Caco-2 (cell line): Measurements from ENCODE around the gene ATF4. TPM values are rescaled to one million over a fixed set of nuclear protein-coding genes. Genes with fewer than 3 reads are reported as not detected.
A peak's percentile ranks its signal among the peaks of the same experiment; 100 is the strongest.

Experiments
- BruUV-seq: library from RNA; stranded (reverse); fragments of 400-500 nt; replicated peaks from 2 replicates; lab custom pipeline; 2021; lab: Mats Ljungman, UMichigan
- CTCF ChIA-PET: fragments of 300-600 bp; sonication (Branson Sonifier 250); formaldehyde crosslinking; loops from one replicate; lab custom pipeline; 2022; ENCODE audit warnings: antibody characterized with exemption; lab: Charles Lee
- POLR2A ChIA-PET: fragments of 300-600 bp; sonication (Branson Sonifier 250); formaldehyde crosslinking; loops from one replicate; lab custom pipeline; 2022; ENCODE audit warnings: antibody characterized with exemption; lab: Charles Lee
- DNase-seq, 2 experiments: peaks; one replicate each; pipeline versions ENCODE4 v3.0.0 to v3.0.0-alpha.2; 2020 to 2022
- H3K27me3 ChIP-seq: replicated peaks from 2 replicates; pipeline ENCODE4 v1.6.0; 2011; ENCODE audit warnings: low read length; ENCODE audit not compliant: control insufficient read depth, insufficient read depth
- H3K36me3 ChIP-seq: 2 replicates; pipeline ENCODE4 v1.5.1; 2011; ENCODE audit warnings: low read length; ENCODE audit not compliant: control insufficient read depth, insufficient read depth
- H3K4me1 ChIP-seq: fragments of 250-450 bp; sonication (Bioruptor Pico); 2 replicates; pipeline ENCODE4 v1.5.1; 2020; ENCODE audit warnings: mild to moderate bottlenecking
- H3K4me3 ChIP-seq: 2 replicates; pipeline ENCODE4 v1.5.1; 2011; ENCODE audit warnings: low read depth, mild to moderate bottlenecking, control low read depth, low read length
- H3K9me3 ChIP-seq: fragments of 250-450 bp; sonication (Bioruptor Pico); 2 replicates; pipeline ENCODE4 v1.5.1; 2020; ENCODE audit warnings: mild to moderate bottlenecking, moderate library complexity
- H3K27ac Mint-ChIP-seq: one replicate; pipeline ENCODE4 v1.8.0; 2022; ENCODE audit warnings: mixed read lengths; ENCODE audit not compliant: unreplicated experiment
- H3K27me3 Mint-ChIP-seq: one replicate; pipeline ENCODE4 v1.8.0; 2022; ENCODE audit warnings: mixed read lengths; ENCODE audit not compliant: insufficient read depth, unreplicated experiment
- H3K36me3 Mint-ChIP-seq: one replicate; pipeline ENCODE4 v1.8.0; 2022; ENCODE audit warnings: mild to moderate bottlenecking, mixed read lengths; ENCODE audit not compliant: insufficient read depth, unreplicated experiment
- H3K4me1 Mint-ChIP-seq: one replicate; pipeline ENCODE4 v1.8.0; 2022; ENCODE audit warnings: low read depth, mixed read lengths; ENCODE audit not compliant: unreplicated experiment
- H3K4me3 Mint-ChIP-seq: one replicate; pipeline ENCODE4 v1.8.0; 2022; ENCODE audit warnings: mild to moderate bottlenecking, moderate library complexity, mixed read lengths; ENCODE audit not compliant: unreplicated experiment
- H3K9me3 Mint-ChIP-seq: one replicate; pipeline ENCODE4 v1.8.0; 2022; ENCODE audit warnings: mixed read lengths; ENCODE audit not compliant: unreplicated experiment
- intact Hi-C: fragments of 100-400 bp; cut with micrococcal nuclease; formaldehyde crosslinking; loops from one replicate; pipeline ENCODE4 v1.10.0; 2022; ENCODE audit not compliant: unreplicated experiment
- total RNA-seq: library from RNA; stranded (reverse); gene quantifications from 2 replicates; pipeline ENCODE4 v1.2.3, GENCODE V29; 2022
- TF ChIP-seq, protein P1 (sequence below), 2 experiments: fragments of 200-600 bp in 1 of 2; IDR thresholded peaks; 1 replicate in 1 of 2; 2 replicates in 1 of 2; pipeline versions ENCODE4 v1.5.1 to v1.8.0; 2011 to 2022; ENCODE audit warnings: antibody characterized with exemption in 1 of 2, control low read depth in 1 of 2, inconsistent platforms in 1 of 2, low read depth in 1 of 2, low read length in 1 of 2, mild to moderate bottlenecking in 1 of 2, moderate library complexity in 1 of 2; ENCODE audit not compliant: insufficient read depth in 1 of 2, severe bottlenecking in 1 of 2, unreplicated experiment in 1 of 2

Gene ATF4
- total RNA-seq, 1 experiment from 2014 or later: 647 TPM

GRCh38 chr22:39558254-39558727, 37.9 kb downstream of the ATF4 start:
- no peaks in the 10 kb centered on the region for H3K36me3 ChIP-seq
- Mint-ChIP-seq H3K27ac (no peak overlapping the region), H3K4me1 (peaks cover 5% of the 10 kb centered on the region), H3K4me3 (no peak overlapping the region), H3K9me3 (no peaks in the 10 kb centered on the region), H3K27me3 (peaks cover 14% of the 10 kb centered on the region), H3K36me3 (no peaks in the 10 kb centered on the region)
- no peaks in the 10 kb centered on the region for H3K9me3 ChIP-seq
- DNase-seq: no peak
- no peaks in the 10 kb centered on the region for H3K4me1 ChIP-seq
- ChIA-PET POLR2A (no interaction called here), CTCF (no interaction called here)
- BruUV-seq: no TSS peak
- no peak overlapping the region for H3K4me3 ChIP-seq
- TF ChIP-seq, protein P1, sequence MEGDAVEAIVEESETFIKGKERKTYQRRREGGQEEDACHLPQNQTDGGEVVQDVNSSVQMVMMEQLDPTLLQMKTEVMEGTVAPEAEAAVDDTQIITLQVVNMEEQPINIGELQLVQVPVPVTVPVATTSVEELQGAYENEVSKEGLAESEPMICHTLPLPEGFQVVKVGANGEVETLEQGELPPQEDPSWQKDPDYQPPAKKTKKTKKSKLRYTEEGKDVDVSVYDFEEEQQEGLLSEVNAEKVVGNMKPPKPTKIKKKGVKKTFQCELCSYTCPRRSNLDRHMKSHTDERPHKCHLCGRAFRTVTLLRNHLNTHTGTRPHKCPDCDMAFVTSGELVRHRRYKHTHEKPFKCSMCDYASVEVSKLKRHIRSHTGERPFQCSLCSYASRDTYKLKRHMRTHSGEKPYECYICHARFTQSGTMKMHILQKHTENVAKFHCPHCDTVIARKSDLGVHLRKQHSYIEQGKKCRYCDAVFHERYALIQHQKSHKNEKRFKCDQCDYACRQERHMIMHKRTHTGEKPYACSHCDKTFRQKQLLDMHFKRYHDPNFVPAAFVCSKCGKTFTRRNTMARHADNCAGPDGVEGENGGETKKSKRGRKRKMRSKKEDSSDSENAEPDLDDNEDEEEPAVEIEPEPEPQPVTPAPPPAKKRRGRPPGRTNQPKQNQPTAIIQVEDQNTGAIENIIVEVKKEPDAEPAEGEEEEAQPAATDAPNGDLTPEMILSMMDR (IDR thresholded peaks at IDR 0.05; ENCODE audit: insufficient read depth in 1 of 2, low read depth in 1 of 2, low read length in 1 of 2, severe bottlenecking in 1 of 2, unreplicated experiment in 1 of 2): no peak
- intact Hi-C loops: loop anchor here (10.0 kb wide), 1 partner anchor 167 kb away; no protein-coding TSS in a partner anchor
- peaks cover 6% of the 10 kb centered on the region for H3K27me3 ChIP-seq

DNA sequence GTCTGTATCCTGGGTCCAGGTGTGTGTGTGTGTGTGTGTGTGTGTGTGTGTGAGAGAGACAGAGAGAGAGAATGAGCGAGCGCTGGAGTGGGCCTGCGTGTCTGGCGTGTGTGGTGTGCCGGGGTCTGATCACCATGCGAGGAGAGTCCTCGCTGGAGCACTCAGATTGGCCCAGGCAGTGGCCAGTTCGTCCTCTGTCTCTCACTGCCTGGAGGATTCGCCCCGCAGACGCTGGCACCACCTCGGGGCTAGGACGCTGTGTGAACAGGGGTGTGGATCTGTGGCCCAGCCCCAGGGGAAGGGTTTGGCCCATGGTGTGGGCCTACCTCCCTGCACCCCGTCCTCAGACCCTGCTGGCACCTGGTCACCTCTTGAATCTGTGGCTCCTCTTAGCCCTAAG, 38.6 kb downstream of the ATF4 start:
- H3K36me3 ChIP-seq: no peaks in the 10 kb centered on the region
- intact Hi-C loops: loop anchor here (10.0 kb wide), 1 partner anchor 166 kb away; no protein-coding TSS in a partner anchor
- ChIA-PET POLR2A (no interaction called here), CTCF (interaction anchor here (1.2 kb wide), 1 partner anchor 12 kb away, joined by 3 read pairs; no protein-coding TSS in a partner anchor)
- TF ChIP-seq, protein P1 (IDR thresholded peaks at IDR 0.05; ENCODE audit: insufficient read depth in 1 of 2, low read depth in 1 of 2, low read length in 1 of 2, severe bottlenecking in 1 of 2, unreplicated experiment in 1 of 2): no peak
- Mint-ChIP-seq H3K27me3 (peaks cover 14% of the 10 kb centered on the region), H3K4me1 (peaks cover 5% of the 10 kb centered on the region), H3K36me3 (no peaks in the 10 kb centered on the region), H3K9me3 (no peaks in the 10 kb centered on the region), H3K27ac (no peak overlapping the region), H3K4me3 (no peak overlapping the region)
- no peak overlapping the region for H3K4me3 ChIP-seq
- no peaks in the 10 kb centered on the region for H3K4me1 ChIP-seq
- peaks cover 6% of the 10 kb centered on the region for H3K27me3 ChIP-seq
- BruUV-seq: no TSS peak
- no peaks in the 10 kb centered on the region for H3K9me3 ChIP-seq
- DNase-seq: no peak

DNA sequence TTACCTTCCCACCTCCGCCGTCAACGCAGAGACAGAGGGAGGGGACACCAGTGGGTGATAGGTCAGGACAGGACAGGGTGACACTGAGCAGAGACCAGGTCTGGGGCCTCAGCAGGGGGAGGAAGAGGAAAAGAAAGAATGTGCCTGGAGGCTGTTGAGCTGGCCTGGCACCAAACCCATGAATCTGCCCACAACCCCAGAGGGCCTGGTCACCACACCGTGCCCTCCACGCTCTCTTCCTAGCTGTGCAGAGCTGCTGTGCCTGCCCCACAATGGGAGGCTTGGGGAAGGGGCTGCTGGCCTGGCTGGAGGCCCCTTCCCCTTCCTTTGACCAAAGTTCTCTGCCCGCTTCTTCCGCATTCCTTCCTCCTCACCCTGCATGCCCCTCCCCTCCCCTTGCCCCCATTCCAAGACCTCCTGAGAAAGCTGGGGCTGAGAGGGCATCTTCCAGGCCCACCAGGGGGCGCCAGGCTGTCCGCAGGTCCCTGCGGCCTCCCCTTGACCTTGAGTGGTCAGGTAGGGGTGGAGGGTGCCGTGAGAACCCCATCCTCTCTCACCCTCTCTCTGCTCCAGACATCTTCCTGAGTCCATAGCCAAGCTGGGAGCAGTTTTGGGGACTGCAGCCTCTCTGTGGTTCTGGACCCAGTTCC, 39.2 kb downstream of the ATF4 start:
- BruUV-seq: no TSS peak
- ChIA-PET CTCF (interaction anchor here (0.6 to 1.2 kb wide), 6 partner anchors 12 to 465 kb away, joined by 3 to 5 read pairs (median 4); partner anchors contain the start of gene MIEF1), POLR2A (interaction anchor here (0.6 kb wide), 1 partner anchor 47 kb away, joined by 6 read pairs; no protein-coding TSS in a partner anchor)
- Mint-ChIP-seq H3K9me3 (no peaks in the 10 kb centered on the region), H3K36me3 (no peaks in the 10 kb centered on the region), H3K4me1 (peaks cover 5% of the 10 kb centered on the region), H3K27ac (no peak overlapping the region), H3K27me3 (peaks cover 14% of the 10 kb centered on the region), H3K4me3 (no peak overlapping the region)
- Histone ChIP-seq H3K9me3 (no peaks in the 10 kb centered on the region), H3K36me3 (no peaks in the 10 kb centered on the region), H3K4me1 (no peaks in the 10 kb centered on the region), H3K27me3 (peaks cover 6% of the 10 kb centered on the region), H3K4me3 (no peak overlapping the region)
- TF ChIP-seq, protein P1 (IDR thresholded peaks at IDR 0.05; ENCODE audit: insufficient read depth in 1 of 2, low read depth in 1 of 2, low read length in 1 of 2, severe bottlenecking in 1 of 2, unreplicated experiment in 1 of 2): peak; percentile 56 to 60
- peak in 1 of 2 experiments; percentile 45 for DNase-seq
- intact Hi-C loops: loop anchor here (10.0 kb wide), 1 partner anchor 165 kb away; no protein-coding TSS in a partner anchor
